Stimulated activated CD4-positive, alpha-beta T cell treated with anti-CD3 and anti-CD28 coated beads, TNF-alpha, amount 100 ng/mL, for 1 hour (primary cell): ENCODE results near the gene POU2F2.

Experiments
- DNase-seq, 3 donors: peaks; one replicate each; pipeline ENCODE4 v3.0.0-alpha.2; 2020; ENCODE audit warnings: low read depth in 3 of 3, low spot score in 1 of 3

The POU2F2 gene

GRCh38 chr19:42155796-42156195, 23.6 kb upstream of the POU2F2 start:
- no peak for DNase-seq

DNA sequence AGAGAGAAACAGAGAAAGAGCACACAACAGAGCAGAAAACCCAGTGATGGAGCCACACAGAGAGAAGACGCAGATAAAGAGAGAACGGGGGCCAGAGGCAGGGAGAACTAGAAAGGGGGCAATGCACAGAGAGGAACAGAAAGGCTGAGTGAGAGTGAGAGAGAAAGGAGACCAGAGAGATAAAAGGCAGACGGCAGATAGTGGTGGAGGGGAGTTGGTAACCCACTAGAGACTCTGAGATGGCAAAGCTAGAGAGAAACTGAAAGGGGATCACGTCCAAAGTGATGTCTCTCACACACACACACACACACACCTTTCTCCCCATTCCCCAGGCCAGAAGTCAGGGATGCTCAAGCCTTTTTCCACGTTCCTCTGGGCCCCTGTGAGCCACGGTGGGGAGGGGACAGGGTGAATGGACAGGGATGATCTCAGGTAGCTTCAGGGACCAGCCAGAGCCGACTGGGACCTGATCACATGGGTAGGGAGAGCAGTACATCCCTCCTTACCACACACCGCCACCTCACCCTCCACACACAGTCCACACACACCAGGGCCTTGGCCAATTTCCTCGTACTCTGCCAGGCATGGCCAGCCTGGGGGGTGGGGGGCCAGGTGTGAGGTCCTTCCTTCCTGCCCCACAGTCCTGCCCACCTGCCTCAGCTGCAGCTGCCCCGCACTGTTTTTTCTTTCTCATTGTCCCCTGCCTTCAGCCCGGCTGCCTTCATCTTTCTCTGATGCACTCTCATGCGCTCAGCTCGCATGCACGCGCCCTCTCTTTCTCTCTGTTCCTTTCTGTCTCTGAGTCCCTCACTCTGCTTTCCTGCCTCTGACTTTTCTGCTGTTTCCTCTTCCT, 22.5 kb upstream of the POU2F2 start:
- no peak for DNase-seq

DNA sequence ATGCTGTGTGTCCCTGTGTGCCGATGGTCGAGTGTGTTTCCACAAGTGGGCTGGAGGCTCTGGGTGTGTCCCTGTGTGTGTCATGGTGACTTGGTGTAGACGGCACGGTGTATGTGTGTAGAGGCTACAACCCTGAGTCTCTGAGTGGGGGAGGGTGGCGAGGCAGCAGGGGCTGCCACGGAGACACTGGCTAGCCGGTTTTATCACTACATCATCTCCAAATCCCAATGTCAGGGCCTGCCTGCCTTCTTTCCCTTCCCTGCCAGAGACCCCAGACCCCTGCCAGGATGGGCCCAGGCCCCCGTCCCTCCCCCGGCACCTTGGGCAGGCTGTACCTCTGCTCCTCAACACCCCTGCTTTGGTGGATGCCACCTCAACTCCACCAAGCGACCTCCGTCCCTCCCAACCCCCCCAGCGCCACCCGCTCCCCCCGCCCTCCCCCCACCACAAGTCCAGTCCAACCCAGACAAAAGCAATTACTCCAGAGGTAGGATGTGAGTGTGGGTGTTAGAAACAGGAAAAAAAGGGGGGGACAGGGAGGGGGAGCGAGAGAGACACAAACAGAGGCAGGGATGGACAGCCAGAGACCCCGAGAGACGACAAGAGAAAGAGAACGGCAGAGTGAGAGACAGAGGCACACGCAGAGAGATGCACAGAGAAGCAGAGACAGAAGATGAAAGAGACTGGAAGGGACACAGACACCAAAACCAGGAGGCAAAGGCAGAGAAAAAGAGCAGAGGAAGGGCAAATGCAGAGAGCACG, 21.6 kb upstream of the POU2F2 start:
- DNase-seq = no peak

- DNase-seq = no peak
These were observed 20.8 kb upstream of the POU2F2 start for GRCh38 chr19:42152910-42153671.

- DNase-seq = no peak
These were observed 19.8 kb upstream of the POU2F2 start for GRCh38 chr19:42151782-42152684.

- DNase-seq = no peak
These were observed 18.7 kb upstream of the POU2F2 start for GRCh38 chr19:42150911-42151361.

DNA sequence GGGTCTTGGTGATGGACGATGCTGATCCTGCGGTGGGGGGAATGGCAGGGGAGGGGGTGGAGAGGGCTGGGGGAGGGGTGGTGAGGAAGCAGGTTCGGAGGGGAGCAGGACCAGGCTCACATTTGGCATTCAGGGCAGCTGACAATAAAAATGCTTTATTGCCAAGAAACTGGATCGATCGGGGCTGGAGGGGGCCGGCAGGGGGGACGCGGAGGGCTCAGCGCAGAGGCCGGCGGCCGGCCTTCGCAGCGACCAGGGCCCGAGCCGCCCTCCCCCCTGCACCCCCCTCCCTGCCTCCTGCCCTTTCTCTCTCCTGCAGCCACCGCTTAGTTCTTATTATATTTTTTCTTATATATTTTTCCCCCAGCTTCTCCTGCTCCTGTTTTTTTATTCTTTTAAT, 18.1 kb upstream of the POU2F2 start:
- DNase-seq = no peak

DNA sequence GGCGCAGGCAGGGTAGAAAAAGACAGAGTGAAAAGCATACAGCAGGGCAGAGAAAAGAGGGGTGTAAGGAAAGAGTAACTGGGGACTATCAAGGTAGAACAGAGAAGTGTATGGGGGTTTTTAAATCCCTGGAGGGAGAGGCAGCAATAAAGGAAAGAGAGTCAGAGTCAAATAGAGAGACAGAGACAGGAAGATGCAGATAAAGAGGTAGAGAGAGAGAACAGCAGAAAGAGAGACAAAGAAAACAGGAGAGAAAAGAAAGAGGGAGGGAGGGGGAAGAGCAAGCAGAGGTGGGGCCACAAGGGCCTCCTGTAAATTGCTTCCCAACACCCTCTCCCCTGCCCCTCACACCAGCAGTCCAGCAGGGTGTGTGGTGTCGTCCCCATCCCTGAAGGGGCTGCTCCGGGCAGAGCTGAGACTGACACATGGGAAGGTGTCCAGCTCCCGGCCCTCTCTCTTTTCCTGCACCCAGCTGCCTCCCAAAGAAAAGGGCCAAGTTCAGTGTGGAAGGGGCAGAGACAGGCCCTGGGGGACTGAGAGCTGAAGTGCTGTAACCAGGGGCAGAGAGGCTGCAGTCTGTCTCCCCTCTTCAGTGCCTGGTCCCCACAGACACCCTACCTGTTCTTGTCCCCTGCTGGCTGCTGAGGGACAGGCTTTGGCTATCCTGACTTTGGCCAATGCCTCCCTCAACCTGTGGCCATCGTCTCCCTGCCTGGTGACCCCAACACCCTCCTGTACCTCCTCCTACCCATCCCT, 17.4 kb upstream of the POU2F2 start:
- no peak for DNase-seq

GRCh38 chr19:42148266-42148665, 16.0 kb upstream of the POU2F2 start:
- DNase-seq = no peak

DNA sequence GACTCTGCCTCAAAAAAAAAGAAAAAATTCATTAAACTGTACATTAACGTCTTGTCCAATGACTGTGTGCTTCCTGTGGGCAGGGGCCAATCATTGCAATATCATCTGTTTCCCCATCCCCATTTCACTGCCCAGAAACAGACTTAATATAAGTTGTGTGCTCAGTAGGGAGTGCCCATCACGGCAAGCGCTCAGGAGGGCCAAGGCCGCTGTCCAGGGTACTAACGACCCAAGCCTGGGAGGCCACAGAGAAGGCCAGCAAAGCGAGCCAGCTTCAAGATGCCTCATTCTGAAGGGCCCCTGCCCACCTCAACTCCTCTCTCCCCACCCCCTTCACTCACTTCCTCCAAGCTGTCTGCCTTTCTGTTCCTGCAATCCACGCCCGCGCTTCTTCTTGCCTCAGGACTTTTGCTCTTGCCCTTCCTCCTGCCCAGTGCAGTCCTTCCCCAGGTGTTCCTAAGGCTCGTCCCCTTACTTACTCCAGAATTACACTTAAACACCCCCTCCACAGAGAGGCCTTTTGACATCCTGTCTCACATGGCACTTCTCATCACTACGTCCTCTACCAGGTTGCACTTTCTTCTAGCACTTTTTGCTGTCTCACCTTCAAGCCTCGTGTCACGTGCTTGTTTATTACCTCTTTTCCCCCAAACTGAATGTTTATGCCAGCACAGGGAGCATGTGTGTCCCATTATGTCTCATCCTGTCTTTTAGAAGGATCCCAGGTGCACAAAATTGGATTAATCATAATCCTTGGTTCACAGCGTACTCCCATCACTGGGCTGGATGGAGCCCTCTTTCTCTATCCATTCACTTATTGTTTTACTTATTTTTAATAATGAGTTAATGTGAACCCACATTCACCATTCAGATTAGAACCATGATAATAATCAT, 11.3 kb upstream of the POU2F2 start:
- no peak for DNase-seq

DNA sequence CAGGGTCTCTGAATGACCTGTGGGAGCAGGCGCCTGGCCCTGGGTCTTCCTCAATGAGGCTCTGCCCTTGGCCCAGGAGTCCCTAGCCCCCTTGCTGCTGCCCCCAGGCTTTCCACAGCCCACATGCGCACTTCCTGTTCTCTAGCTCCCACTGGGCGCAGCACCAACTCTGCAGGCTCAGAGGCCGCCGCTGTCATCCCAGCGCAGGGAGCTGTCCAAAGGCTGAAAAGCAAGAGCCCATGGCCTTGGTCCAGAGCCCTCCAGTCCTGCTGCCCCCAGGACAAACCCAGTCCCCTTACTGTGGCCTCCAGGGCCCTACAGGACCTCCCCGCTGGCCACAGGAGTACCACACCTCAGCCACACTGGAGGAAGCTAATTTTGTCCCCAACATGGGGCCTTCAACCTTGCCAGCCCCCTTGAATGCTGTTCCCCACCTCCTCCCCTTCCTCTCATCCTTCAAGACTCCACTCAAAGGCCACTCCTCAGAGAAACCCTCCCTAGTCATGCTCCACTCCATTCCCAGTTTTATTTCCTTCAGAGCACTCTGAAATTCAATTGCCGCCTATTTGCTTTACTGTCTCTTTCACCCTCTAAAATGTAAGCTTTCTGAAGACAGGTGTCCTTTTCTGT, 8.0 kb upstream of the POU2F2 start:
- DNase-seq = no peak

GRCh38 chr19:42134535-42135070, 2.4 kb upstream of the POU2F2 start:
- DNase-seq = no peak

GRCh38 chr19:42132851-42133528, 744 bp upstream of the POU2F2 start:
- peak; percentile 50 to 89 (median 85) for DNase-seq

GRCh38 chr19:42131149-42132029, 857 bp downstream of the POU2F2 start:
- no peak for DNase-seq

GRCh38 chr19:42130254-42130573, 2.0 kb downstream of the POU2F2 start:
- DNase-seq = no peak

DNA sequence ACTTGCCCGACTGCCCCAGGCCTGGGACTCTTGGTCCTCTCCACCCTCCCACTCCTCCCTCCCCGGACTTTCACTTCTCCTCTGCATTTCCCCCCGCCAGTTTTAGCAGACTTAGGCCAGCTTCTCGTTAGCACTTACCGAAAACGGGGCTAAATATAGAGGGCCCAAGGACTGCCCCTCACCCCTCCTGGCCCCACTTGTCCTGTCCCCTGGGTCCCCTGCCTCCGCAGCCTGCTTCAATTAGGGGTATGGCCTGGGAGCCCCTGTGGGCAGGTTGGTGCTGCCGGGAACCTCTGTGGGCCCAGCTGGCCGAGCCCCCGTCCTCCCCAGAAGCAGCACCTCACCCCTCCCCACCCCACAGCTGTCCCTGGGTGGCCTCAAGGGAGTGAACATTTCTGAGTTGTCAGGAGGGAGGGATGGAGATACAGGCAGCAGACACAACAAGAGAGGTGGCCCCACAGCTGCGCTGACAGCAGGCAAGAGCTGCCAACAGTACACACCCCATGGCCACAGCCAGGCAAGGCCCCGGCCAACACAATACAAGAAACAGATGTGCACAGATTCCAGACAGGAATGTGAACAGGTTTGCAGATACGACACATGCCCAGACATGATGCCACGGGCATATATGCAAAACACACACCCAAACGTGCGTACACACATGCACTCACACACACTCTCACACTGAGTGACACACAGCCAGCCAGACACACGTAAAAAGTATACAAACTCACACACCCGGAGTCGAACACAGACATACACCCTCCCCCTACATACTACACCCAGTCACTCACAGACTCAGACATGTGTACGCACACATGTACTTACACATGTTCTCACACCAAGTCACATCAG, 2.6 kb downstream of the POU2F2 start:
- no peak for DNase-seq
